PC-3 (cell line): ENCODE results near the gene URB1.

Source experiments
- CTCF ChIP-seq: fragments of 300-600 bp; sonication (generic); conservative IDR thresholded peaks from 2 replicates; pipeline ENCODE4 v1.5.1; 2017; ENCODE audit warnings: antibody characterized with exemption, low read depth, mild to moderate bottlenecking, low read length
- EZH2 ChIP-seq: fragments of 300-600 bp; sonication (generic); IDR thresholded peaks from one replicate; pipeline ENCODE4 v1.6.1; 2017; ENCODE audit warnings: antibody characterized with exemption, mild to moderate bottlenecking, low read length; ENCODE audit not compliant: unreplicated experiment
- EZH2phosphoT487 ChIP-seq: fragments of 300-600 bp; sonication (generic); IDR thresholded peaks from 2 replicates; pipeline ENCODE4 v1.6.1; 2018; ENCODE audit warnings: mild to moderate bottlenecking, antibody characterized with exemption, low read length, borderline replicate concordance

GRCh38 chr21:32351428-32351827 lies 41.4 kb downstream of the URB1 start:
- TF ChIP-seq EZH2 (no peak), CTCF (no peak), EZH2phosphoT487 (no peak)
